Fibroblast of lung (primary cell): Measurements from ENCODE around the gene KDM3A. TPM values are rescaled to one million over a fixed set of nuclear protein-coding genes. Genes with fewer than 3 reads are reported as not detected.

Source experiments
- DNase-seq, 2 donors: peaks; one replicate each; pipeline versions ENCODE4 v3.0.0 to v3.0.0-alpha.2; 2010; ENCODE audit warnings: low read depth in 2 of 2
- H2AFZ ChIP-seq: 2 replicates; pipeline ENCODE4 v1.5.1; 2012; ENCODE audit warnings: low read length, control low read depth, inconsistent platforms
- H3K27ac ChIP-seq: 2 replicates; pipeline ENCODE4 v1.5.1; 2011; ENCODE audit warnings: low read length, control low read depth; ENCODE audit not compliant: insufficient read depth
- H3K27me3 ChIP-seq: 2 replicates; pipeline ENCODE4 v1.5.1; 2011; ENCODE audit warnings: mild to moderate bottlenecking, low read length; ENCODE audit not compliant: control insufficient read depth, insufficient read depth
- H3K36me3 ChIP-seq: 2 replicates; pipeline ENCODE4 v1.5.1; 2011; ENCODE audit warnings: low read length; ENCODE audit not compliant: control insufficient read depth, insufficient read depth
- H3K4me1 ChIP-seq: 2 replicates; pipeline ENCODE4 v1.5.1; 2011; ENCODE audit warnings: low read length; ENCODE audit not compliant: control insufficient read depth, insufficient read depth; ENCODE audit errors: extremely low read depth
- H3K4me2 ChIP-seq: 2 replicates; pipeline ENCODE4 v1.5.1; 2011; ENCODE audit warnings: low read length, control low read depth; ENCODE audit not compliant: insufficient read depth; ENCODE audit errors: extremely low read depth
- H3K4me3 ChIP-seq, 4 experiments: fragments of 200-600 bp in 1 of 4; sonication (generic) in 1 of 4; replicated peaks in 1 of 4; 2 replicates each; pipeline ENCODE4 v1.5.1; 2011 to 2016; ENCODE audit warnings: low read length in 4 of 4, low read depth in 3 of 4, mild to moderate bottlenecking in 3 of 4, control low read depth in 2 of 4, inconsistent platforms in 1 of 4, mixed read lengths in 1 of 4; ENCODE audit not compliant: insufficient read depth in 1 of 4; ENCODE audit errors: control extremely low read depth in 1 of 4
- H3K79me2 ChIP-seq: 2 replicates; pipeline ENCODE4 v1.5.1; 2012; ENCODE audit warnings: mild to moderate bottlenecking, low read length, inconsistent platforms; ENCODE audit not compliant: control insufficient read depth, insufficient read depth
- H3K9ac ChIP-seq: 2 replicates; pipeline ENCODE4 v1.5.1; 2011; ENCODE audit warnings: mild to moderate bottlenecking, low read length, control low read depth; ENCODE audit not compliant: insufficient read depth
- H3K9me3 ChIP-seq: 2 replicates; pipeline ENCODE4 v1.5.1; 2012; ENCODE audit warnings: low read depth, low read length; ENCODE audit not compliant: control insufficient read depth, insufficient read depth
- H4K20me1 ChIP-seq: 2 replicates; pipeline ENCODE4 v1.5.1; 2011; ENCODE audit warnings: low read length; ENCODE audit not compliant: control insufficient read depth, insufficient read depth; ENCODE audit errors: extremely low read depth
- CTCF ChIP-seq, 2 donors: IDR thresholded peaks in 1 of 2; conservative IDR thresholded peaks in 1 of 2; 1 replicate in 1 of 2; 2 replicates in 1 of 2; pipeline ENCODE4 v1.5.1; 2011 to 2012; ENCODE audit warnings: low read length in 2 of 2, control low read depth in 1 of 2, inconsistent platforms in 1 of 2, low read depth in 1 of 2, mild to moderate bottlenecking in 1 of 2
- EZH2 ChIP-seq: IDR thresholded peaks from 2 replicates; pipeline ENCODE4 v1.5.1; 2012; ENCODE audit warnings: low read length, control low read depth, mild to moderate bottlenecking; ENCODE audit errors: missing control alignments
- polyA plus RNA-seq, 2 donors: library from polyadenylated mRNA; depleted of rRNA in 1 of 2; stranded (reverse) in 1 of 2; unstranded in 1 of 2; fragments of >200 nt; gene quantifications; 2 replicates each; pipeline ENCODE4 v1.2.1, GENCODE V29; 2011 to 2012; ENCODE audit warnings: missing spikeins in 1 of 2
- total RNA-seq: library from RNA; depleted of rRNA; stranded (reverse); fragments of >200 nt; gene quantifications from 2 replicates; pipeline ENCODE4 v1.2.1, GENCODE V29; 2014

KDM3A gene
- total and polyA plus RNA-seq, 2 donors (not counting 1 experiment from before 2014, with no cell fraction given), result 20.5 to 26.0 TPM

- H3K9ac ChIP-seq, result no peak overlapping the region
- no peaks in the 10 kb centered on the region for H3K79me2 ChIP-seq
- peak overlapping the region; percentile 40 for H3K4me2 ChIP-seq
- peak; percentile 56 to 86 for DNase-seq
- no peak overlapping the region for H2AFZ ChIP-seq
- H3K36me3 ChIP-seq, result peaks cover 11% of the 10 kb centered on the region
- no peak overlapping the region for H3K27ac ChIP-seq
- no peak overlapping the region for H3K4me3 ChIP-seq
- H3K4me1 ChIP-seq, result peaks cover 4% of the 10 kb centered on the region
- H3K9me3 ChIP-seq, result no peaks in the 10 kb centered on the region
- TF ChIP-seq CTCF (conservative IDR thresholded peaks at IDR 0.05 in 1 of 2, IDR thresholded peaks at IDR 0.05 in 1 of 2; ENCODE audit: low read depth in 1 of 2, low read length in 2 of 2), result no peak
- TF ChIP-seq EZH2, result no peak
- no peaks in the 10 kb centered on the region for H4K20me1 ChIP-seq
- no peaks in the 10 kb centered on the region for H3K27me3 ChIP-seq
Measured at GRCh38 chr2:86476092-86476491, 34.9 kb downstream of the KDM3A start.

GRCh38 chr2:86476918-86477317, 35.7 kb downstream of the KDM3A start:
- H3K4me1 ChIP-seq, result peaks cover 4% of the 10 kb centered on the region
- no peaks in the 10 kb centered on the region for H3K27me3 ChIP-seq
- no peaks in the 10 kb centered on the region for H3K9me3 ChIP-seq
- no peak overlapping the region for H3K9ac ChIP-seq
- peak in 1 of 2 donors; percentile 27 for DNase-seq
- no peak overlapping the region for H3K4me2 ChIP-seq
- TF ChIP-seq EZH2 (no peak), CTCF (conservative IDR thresholded peaks at IDR 0.05 in 1 of 2, IDR thresholded peaks at IDR 0.05 in 1 of 2; ENCODE audit: low read depth in 1 of 2, low read length in 2 of 2) (no peak)
- H4K20me1 ChIP-seq, result no peaks in the 10 kb centered on the region
- no peak overlapping the region for H2AFZ ChIP-seq
- no peak overlapping the region for H3K27ac ChIP-seq
- no peaks in the 10 kb centered on the region for H3K79me2 ChIP-seq
- H3K36me3 ChIP-seq, result peaks cover 12% of the 10 kb centered on the region
- no peak overlapping the region for H3K4me3 ChIP-seq

- Histone ChIP-seq H3K79me2 (no peaks in the 10 kb centered on the region), H2AFZ (no peak overlapping the region), H3K9ac (no peak overlapping the region), H3K4me1 (peaks cover 4% of the 10 kb centered on the region), H3K4me3 (no peak overlapping the region), H3K27me3 (no peaks in the 10 kb centered on the region), H4K20me1 (no peaks in the 10 kb centered on the region), H3K4me2 (no peak overlapping the region), H3K36me3 (peaks cover 13% of the 10 kb centered on the region), H3K27ac (no peak overlapping the region), H3K9me3 (no peaks in the 10 kb centered on the region)
- peak in 1 of 2 donors; percentile 57 for DNase-seq
- no peak for TF ChIP-seq EZH2
- TF ChIP-seq CTCF (conservative IDR thresholded peaks at IDR 0.05 in 1 of 2, IDR thresholded peaks at IDR 0.05 in 1 of 2; ENCODE audit: low read depth in 1 of 2, low read length in 2 of 2), result no peak
Measured at GRCh38 chr2:86477349-86477748, 36.2 kb downstream of the KDM3A start.
